HG03342 (cell line): ENCODE data around the gene IL12RB2.
A peak's percentile ranks its signal among the peaks of the same experiment; 100 is the strongest.

Source experiments
- ATAC-seq: cut with Tn5 transposase; IDR thresholded peaks from one replicate; pipeline ENCODE4 v1.9.1; 2021; ENCODE audit warnings: mild to moderate bottlenecking, moderate library complexity; ENCODE audit not compliant: unreplicated experiment

Gene IL12RB2

GRCh38 chr1:67307251-67308060 lies at the start of gene IL12RB2:
TSS of gene IL12RB2 (plus strand) at chr1:67307873. CDS start at chr1:67320369, 12,496 bp downstream.
- peak; percentile 60 for ATAC-seq

- no peak for ATAC-seq
Measured at GRCh38 chr1:67261680-67262079, 46.0 kb upstream of the IL12RB2 start.

DNA sequence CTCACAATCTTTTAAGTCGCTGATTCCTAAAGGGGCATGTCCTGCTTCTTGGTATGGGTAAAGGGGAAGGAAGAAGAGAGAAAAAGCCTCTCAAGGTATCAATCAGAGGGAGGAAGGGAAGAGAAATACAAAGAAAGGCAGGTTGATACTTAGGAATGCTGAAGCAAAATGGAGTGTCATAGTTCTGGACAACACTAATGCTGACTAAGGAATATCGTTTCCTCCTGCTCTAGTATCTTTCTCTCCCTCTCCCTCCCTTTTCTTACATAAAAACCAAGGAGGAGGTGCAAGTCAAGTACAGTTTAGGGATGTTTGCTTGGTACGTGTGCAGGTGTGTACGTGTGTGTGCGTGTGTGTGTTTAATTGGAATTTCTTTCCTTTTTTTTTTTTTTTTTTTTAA lies 44.9 kb upstream of the IL12RB2 start:
- no peak for ATAC-seq

- ATAC-seq = no peak
Measured at GRCh38 chr1:67264152-67264551, 43.5 kb upstream of the IL12RB2 start.

GRCh38 chr1:67264899-67265298 lies 42.8 kb upstream of the IL12RB2 start:
- no peak for ATAC-seq

DNA sequence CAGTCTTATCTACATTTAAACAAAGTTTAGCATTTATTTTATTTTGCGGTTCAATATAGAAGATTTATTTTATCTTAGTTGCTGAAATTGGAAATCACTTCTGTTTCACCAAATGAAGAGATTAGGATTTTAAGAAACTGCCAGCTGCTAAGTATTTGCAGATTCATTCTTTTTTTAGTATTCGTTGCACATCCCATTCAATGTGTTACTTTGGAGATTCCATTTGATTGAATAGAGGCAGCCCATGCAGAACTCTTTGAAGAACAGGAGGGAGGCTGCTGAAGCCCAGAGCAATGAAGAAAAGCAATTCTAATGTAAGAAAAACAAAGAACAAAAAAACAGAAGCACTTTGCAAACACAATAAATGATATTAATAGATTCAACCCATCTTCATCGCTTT lies 38.6 kb upstream of the IL12RB2 start:
- ATAC-seq = no peak

DNA sequence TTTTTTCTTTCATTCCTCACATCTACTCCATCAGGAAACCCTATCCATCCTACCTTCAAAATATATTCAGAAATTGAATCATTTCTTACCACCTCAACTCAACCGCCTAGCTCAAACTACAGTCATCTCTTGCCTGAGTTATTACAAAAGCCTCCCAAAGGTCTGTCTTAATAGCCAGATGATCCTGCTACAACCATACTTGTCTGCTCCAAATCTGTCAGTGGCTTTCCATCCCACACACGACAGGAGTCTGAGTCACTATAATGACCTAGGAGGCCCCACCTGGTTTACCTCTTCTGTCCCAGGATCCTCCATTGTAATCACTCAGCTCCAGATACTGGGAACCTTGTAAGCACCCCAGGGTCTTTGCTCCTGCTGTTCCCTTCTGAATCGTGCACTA lies 37.1 kb upstream of the IL12RB2 start:
- ATAC-seq = no peak

DNA sequence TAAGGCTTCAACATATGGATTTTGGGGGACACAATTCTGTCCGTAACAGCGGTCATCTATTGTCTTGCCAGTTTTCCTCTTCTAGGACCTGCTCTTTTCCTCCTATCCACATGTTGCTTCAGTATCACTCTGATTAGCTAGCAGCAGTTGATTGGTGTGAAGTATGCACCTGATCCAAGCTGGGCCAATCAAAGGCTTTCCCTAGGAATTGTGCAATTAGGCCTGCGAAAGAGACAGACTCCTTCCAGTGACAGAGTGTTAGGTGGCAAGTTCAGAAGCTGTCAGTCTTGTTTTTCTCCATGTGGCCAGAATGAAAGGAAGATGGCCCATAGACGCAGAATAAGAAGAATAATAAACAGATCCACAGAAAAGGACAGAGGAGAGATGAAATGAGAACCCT lies 34.1 kb upstream of the IL12RB2 start:
- no peak for ATAC-seq

DNA sequence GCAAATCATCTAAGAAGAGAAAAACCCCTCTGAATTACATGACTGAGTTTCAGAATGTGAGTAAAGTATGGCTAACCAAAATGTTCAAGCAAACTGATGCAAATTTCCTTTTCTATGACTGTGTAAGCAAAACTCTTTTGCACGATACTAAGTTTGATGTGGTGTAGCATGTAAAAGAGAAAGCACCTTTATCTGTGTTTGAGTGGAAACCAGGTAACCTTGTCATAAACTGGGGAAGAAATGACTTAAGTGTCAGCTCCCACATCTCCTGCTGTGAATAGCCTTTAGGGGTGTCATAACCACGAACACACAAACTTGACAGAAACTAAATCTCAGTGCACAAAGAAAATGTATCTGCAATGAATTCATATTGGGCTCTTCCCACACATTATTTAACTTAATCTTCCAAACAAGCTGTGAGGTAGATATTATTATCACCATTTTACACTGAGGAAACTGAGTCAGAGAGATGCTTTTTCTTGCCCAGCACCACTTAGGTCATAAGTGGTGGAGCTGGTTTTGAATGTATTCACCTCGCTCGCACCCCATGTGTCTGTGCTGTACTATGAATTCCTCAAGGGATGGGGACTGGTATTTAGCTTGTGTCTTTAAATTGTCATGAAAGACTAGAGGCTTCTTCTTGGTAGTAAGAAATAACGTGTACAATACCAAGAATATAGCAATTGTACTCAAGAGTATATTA lies 32.9 kb upstream of the IL12RB2 start:
- ATAC-seq = peak; percentile 79

DNA sequence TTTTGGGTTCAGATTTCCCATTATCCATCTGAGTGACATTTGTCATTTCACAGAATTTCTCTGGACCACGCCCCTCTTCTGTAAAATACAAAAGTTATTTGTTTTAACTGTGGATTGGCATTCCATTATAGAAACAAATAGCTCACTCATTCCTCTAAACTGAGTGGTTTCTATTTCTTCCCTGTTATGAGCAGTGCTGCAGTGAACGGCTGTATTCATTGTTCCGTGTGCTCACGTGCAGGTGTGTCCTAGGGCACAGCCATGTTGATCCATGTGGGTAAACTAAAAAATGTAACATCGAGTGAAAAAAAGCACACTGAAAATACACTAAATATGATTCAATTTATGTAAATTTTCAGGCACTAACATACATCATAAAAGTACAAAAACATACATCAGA lies 27.0 kb upstream of the IL12RB2 start:
- no peak for ATAC-seq

DNA sequence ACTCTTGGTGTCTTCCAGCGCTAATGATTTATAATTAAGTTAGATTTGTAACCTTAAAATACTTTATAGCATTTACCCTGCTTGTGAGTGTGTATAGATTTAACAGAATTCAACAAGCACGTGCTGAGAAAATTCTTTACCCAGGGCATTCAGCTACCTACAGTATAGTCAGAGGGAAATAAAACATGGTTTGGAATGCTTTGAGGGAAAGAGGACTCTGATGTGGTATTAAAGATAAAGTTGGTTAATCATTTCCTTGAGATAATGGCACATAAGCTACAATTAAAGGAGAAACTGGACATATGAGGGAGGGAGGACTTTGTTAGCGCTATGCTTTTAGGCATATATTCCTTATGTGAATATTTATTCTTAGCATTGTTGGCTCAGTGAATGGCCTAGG lies 26.4 kb upstream of the IL12RB2 start:
- no peak for ATAC-seq

- ATAC-seq = peak; percentile 85
Measured at GRCh38 chr1:67285780-67286488, 21.7 kb upstream of the IL12RB2 start.

GRCh38 chr1:67290236-67290635 lies 17.4 kb upstream of the IL12RB2 start:
- ATAC-seq = no peak

DNA sequence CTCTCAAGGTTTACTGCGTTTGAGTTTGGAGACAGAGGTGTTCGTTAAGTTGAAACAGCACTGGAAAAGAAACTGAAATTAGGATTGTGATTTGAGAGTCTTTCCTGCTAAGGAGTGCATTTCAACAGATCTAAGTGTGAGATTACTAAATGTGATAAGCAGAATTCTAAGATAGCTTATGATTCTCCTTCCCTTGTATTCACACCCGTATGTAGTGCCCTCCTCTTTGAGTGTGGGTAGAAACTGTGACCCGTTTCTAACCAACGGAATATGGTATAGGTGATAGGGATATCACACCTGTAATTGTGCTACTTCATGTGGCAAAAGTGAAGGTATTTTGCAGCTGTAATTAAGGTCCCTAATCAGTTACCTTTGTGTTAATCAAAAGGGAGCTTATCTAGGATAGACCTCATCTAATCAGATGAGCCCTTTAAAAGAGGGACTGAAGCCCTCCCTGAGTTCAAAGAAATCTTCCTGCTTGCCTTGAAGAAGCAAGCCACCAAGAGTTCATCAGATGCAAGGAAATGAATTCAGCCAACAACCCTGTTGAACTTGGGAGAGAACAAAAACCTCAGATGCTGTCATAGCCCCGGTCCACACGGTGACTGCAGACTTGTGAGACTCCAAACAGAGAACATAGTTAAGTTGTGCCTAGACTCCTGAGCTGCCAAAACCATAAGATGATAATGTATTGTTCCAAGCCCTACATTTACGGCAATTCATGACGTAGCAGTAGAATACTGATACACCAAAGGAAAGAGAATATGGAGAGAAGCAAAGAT lies 12.6 kb upstream of the IL12RB2 start:
- no peak for ATAC-seq

DNA sequence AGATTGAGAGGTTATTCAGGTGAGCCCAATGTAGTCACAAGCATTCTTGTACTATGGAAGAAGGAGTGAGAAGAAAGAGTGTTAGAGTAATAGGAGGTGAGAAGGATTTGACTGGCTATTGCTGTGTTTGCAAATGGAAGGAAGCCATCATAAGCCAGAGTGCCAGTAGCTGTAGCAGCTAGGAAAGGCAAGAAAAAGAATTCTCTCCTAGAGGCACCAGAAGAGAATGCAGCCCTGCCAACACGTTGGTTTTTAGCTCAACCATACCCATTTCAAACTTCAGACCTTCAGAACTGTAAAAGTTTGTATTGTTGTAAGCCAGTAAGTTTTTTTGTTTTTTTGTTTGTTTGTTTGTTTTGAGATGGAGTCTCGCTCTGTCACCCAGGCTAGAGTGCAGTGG lies 8.9 kb upstream of the IL12RB2 start:
- ATAC-seq = no peak

- ATAC-seq = no peak
Measured at GRCh38 chr1:67299296-67299695, 8.4 kb upstream of the IL12RB2 start.

DNA sequence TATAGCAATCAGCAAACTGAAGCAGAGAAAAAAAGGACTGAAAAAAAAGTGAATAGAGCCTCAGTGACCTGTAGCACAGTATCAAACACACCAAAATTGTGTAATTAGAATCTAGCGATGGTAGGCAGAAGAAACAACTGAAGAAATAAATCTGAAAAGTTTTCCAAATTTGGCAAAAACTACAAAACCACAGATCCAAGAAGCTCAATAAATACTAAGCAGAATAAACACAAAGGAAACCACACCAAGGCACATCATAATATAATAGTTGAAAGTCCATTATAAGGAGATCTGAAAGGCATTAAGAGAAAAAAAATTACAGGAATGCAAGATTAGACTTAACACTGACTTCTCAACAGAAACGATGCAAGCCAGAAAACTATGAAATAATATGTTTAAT lies 7.1 kb upstream of the IL12RB2 start:
- no peak for ATAC-seq

DNA sequence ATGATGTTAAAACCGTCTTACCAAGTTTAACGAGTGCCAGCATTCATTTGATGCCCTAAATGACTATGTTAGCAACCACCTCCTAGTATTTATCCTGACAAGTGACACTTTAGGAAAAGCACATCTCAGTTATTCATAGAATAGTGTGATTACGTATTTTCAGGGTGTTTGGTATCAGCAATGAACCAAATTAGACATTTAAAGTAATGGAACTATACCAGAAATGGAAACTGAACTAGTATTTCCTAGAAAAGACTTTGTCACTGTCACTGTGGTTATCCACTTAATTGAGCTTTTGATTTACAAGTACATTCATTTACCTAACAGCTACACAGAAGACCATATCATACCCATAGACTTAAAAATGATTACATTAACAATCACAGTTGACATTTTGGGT lies 3.6 kb upstream of the IL12RB2 start:
- no peak for ATAC-seq

DNA sequence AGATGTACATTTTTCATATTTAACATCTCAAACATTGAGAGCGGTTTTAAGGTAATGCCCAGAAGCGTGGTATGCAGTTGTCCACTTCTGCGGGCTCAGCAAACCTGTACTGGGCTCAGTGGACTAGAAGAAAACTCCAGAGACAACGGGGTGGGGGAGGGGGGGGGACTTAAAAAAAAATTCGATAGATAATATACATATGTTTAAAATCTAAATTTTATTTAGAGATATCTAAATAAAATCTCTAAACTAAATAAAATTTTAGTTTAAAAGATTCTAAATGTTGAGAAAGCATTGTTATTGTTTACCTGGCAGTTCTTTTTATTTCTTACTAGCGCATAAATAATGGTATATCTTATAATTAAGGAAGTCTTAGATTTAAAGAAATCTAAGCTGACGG lies 1.1 kb upstream of the IL12RB2 start:
- no peak for ATAC-seq

- no peak for ATAC-seq
Measured at GRCh38 chr1:67308136-67308535, 463 bp downstream of the IL12RB2 start.

- ATAC-seq = no peak
Measured at GRCh38 chr1:67312615-67313014, 4.9 kb downstream of the IL12RB2 start.
